Heart left ventricle (tissue), 16 donors: Measurements from ENCODE around the gene GATA5. TPM values are rescaled to one million over a fixed set of nuclear protein-coding genes. Genes with fewer than 3 reads are reported as not detected.

Experiments used
- ATAC-seq, 4 donors: fragments of 200-7000 bp; cut with Tn5 transposase; one replicate each; pipeline ENCODE4 v1.9.1; 2020 to 2022; ENCODE audit warnings: moderate library complexity in 4 of 4, mild to moderate bottlenecking in 3 of 4, moderate number of reproducible peaks in 1 of 4
- DNase-seq, 5 donors: peaks; one replicate each; pipeline ENCODE4 v3.0.0-alpha.2; 2020
- H3K27ac ChIP-seq, 12 donors: fragments of 200-600 bp; sonication (generic) in 4 of 12; one replicate each; pipeline versions ENCODE4 v1.5.0 to v1.8.0; 2016 to 2022; ENCODE audit warnings: mild to moderate bottlenecking in 2 of 12
- H3K27me3 ChIP-seq, 9 donors: fragments of 200-600 bp; sonication (generic) in 2 of 9; one replicate each; pipeline versions ENCODE4 v1.5.1 to v1.8.0; 2016 to 2022; ENCODE audit warnings: mild to moderate bottlenecking in 3 of 9
- H3K36me3 ChIP-seq, 9 donors: fragments of 200-600 bp; sonication (generic) in 2 of 9; one replicate each; pipeline versions ENCODE4 v1.5.0 to v1.8.0; 2018 to 2022; ENCODE audit warnings: mild to moderate bottlenecking in 2 of 9
- H3K4me1 ChIP-seq, 12 donors: fragments of 200-600 bp; sonication (generic) in 4 of 12; one replicate each; pipeline versions ENCODE4 v1.5.0 to v1.8.0; 2016 to 2022; ENCODE audit warnings: mild to moderate bottlenecking in 3 of 12
- H3K4me3 ChIP-seq, 12 donors: fragments of 200-600 bp; sonication (generic) in 4 of 12; one replicate each; pipeline versions ENCODE4 v1.5.0 to v1.8.0; 2017 to 2022; ENCODE audit warnings: mild to moderate bottlenecking in 9 of 12, moderate library complexity in 4 of 12
- H3K9me3 ChIP-seq, 12 donors: fragments of 200-600 bp; sonication (generic) in 4 of 12; one replicate each; pipeline versions ENCODE4 v1.5.0 to v1.8.0; 2016 to 2022; ENCODE audit warnings: mild to moderate bottlenecking in 1 of 12
- CTCF ChIP-seq, 12 donors: fragments of 200-600 bp; sonication (generic) in 4 of 12; IDR thresholded peaks; one replicate each; pipeline versions ENCODE4 v1.5.0 to v1.8.0; 2018 to 2022; ENCODE audit warnings: antibody characterized with exemption in 12 of 12, mild to moderate bottlenecking in 5 of 12
- POLR2A ChIP-seq, 2 donors: fragments of 450-650 bp; IDR thresholded peaks; one replicate each; pipeline ENCODE4 v1.6.1; 2017; ENCODE audit warnings: antibody characterized with exemption in 2 of 2, mild to moderate bottlenecking in 2 of 2, moderate library complexity in 2 of 2
- WGBS, 4 donors: extraction: QIAGEN DNeasy Blood & Tissue Kit in 2 of 4; methylation state at CpG; one replicate each; pipeline versions ENCODE4 v1.1.5 to v1.1.7; 2013 to 2018; 5-methylcytosine and 5-hydroxymethylcytosine counted together
- intact Hi-C, 10 donors: fragments of 100-400 bp; cut with DNase I; formaldehyde crosslinking; loops; one replicate each; pipeline versions ENCODE4 v1.11.1 to v1.14.2; 2022
- polyA plus RNA-seq, 2 donors: library from polyadenylated mRNA; stranded (reverse); fragments of 200-250 nt; gene quantifications; one replicate each; pipeline ENCODE4 v1.2.3, GENCODE V29; 2013
- total RNA-seq, 9 donors: library from RNA; depleted of rRNA in 2 of 9; stranded (reverse); fragments of >200 nt in 2 of 9; fragmentation: NEBNext Ultra II Directional in 3 of 9; extraction: Animal tissue kit (Norgen Biotek cat#: 25700) in 3 of 9; gene quantifications; one replicate each; pipeline versions ENCODE4 v1.1.0 to v1.2.4, GENCODE V29; 2016 to 2023
- donor health status: ischemic (EF 13 %, LVEDD 7.1; RV severe dilation, severe dysfunction).
- donor health status: healthy with polysubstance abuse.
- donor health status: DM: no; HTN: yes; CAD: no.
- donor health status: DM: no; HTN: no; CAD: no.
- donor health status: ischemic (EF 25% LVEDD 6.9; RV normal size, moderate dysfunction).
- donor health status: ischemic (EF 25% LVEDD 5.7; RV mildly dilated, moderate dysfunction).
- donor health status: healthy.
- donor health status: DM: yes; HTN: yes; CAD: no.
- donor health status: ischemic (EF 35%, LVEDD 5.7; RV mildly dilated, moderate dysfunction).
- donor health status: nonischemic (EF 11% LVEDD 7.7; RV severe dilation, severe dysfunction).
- donor health status: DM: yes; HTN: yes; CAD: no.
- donor health status: PGD.
- donor health status: ischemic (EF 29% LVEDD 5.4; RV normal size, mild dysfunction).
- donor health status: nonischemic (EF 23%, LVEDD 6.1; RV moderate dilation, normal function).

Gene GATA5
- total and polyA plus RNA-seq, 11 donors, result 0.21 to 7.4 (median 0.98) TPM

- Histone ChIP-seq H3K4me1 (peaks cover 0 to 21% (median 9%) of the 10 kb centered on the region in 12 donors), H3K36me3 (no peaks in the 10 kb centered on the region), H3K27me3 (peaks cover 0 to 34% (median 0%) of the 10 kb centered on the region in 9 donors), H3K27ac (no peak overlapping the region), H3K4me3 (no peak overlapping the region), H3K9me3 (no peaks in the 10 kb centered on the region)
- ATAC-seq (no peak), DNase-seq (no peak)
- intact Hi-C loops, result loop anchor here in 2 of 10 donors (10.0 kb wide), 1 partner anchor 60 kb away; no protein-coding TSS in a partner anchor
- TF ChIP-seq POLR2A (IDR thresholded peaks at IDR 0.05), result no peak
- 90 to 93% (median 93%) methylated on average over 5 to 16 of the region's 16 CpGs; no CpG with 5 or more reads in 1 of the 4 donors for WGBS, 4 donors
Observed at GRCh38 chr20:62515280-62515679, 39.5 kb upstream of the GATA5 start.

GRCh38 chr20:62513991-62514390 lies 38.2 kb upstream of the GATA5 start:
- 87 to 91% (median 88%) methylated on average over 12 to 14 of the region's 14 CpGs for WGBS, 4 donors
- DNase-seq (no peak), ATAC-seq (no peak)
- no peaks in the 10 kb centered on the region for H3K36me3 ChIP-seq
- peaks cover 0 to 34% (median 0%) of the 10 kb centered on the region in 9 donors for H3K27me3 ChIP-seq
- no peak for TF ChIP-seq CTCF (IDR thresholded peaks at IDR 0.05)
- no peak for TF ChIP-seq POLR2A (IDR thresholded peaks at IDR 0.05)
- H3K4me3 ChIP-seq, result no peak overlapping the region
- no peak overlapping the region for H3K27ac ChIP-seq
- H3K4me1 ChIP-seq, result peaks cover 0 to 21% (median 9%) of the 10 kb centered on the region in 12 donors
- H3K9me3 ChIP-seq, result no peaks in the 10 kb centered on the region
- intact Hi-C loops, result loop anchor here in 2 of 10 donors (10.0 kb wide), 1 partner anchor 61 kb away; no protein-coding TSS in a partner anchor

GRCh38 chr20:62511915-62512610 lies 36.3 kb upstream of the GATA5 start:
- intact Hi-C loops, result loop anchor here in 2 of 10 donors (10.0 kb wide), 1 partner anchor 63 kb away; no protein-coding TSS in a partner anchor
- TF ChIP-seq CTCF (IDR thresholded peaks at IDR 0.05) (peak in 1 of 12 donors; percentile 16), POLR2A (IDR thresholded peaks at IDR 0.05) (no peak)
- no peaks in the 10 kb centered on the region for H3K9me3 ChIP-seq
- no peaks in the 10 kb centered on the region for H3K36me3 ChIP-seq
- WGBS, 4 donors, result 38 to 59% (median 40%) methylated on average over 16 to 24 of the region's 24 CpGs
- H3K4me1 ChIP-seq, result peaks cover 0 to 21% (median 9%) of the 10 kb centered on the region in 12 donors
- peak overlapping the region in 11 of 12 donors; percentile 12 to 76 (median 57) for H3K27ac ChIP-seq
- H3K4me3 ChIP-seq, result no peak overlapping the region
- DNase-seq (peak in 1 of 5 donors; percentile 62), ATAC-seq (peak; percentile 59 to 82 (median 72))
- peaks cover 0 to 33% (median 0%) of the 10 kb centered on the region in 9 donors for H3K27me3 ChIP-seq

GRCh38 chr20:62511300-62511914 lies 35.6 kb upstream of the GATA5 start:
- intact Hi-C loops, result loop anchor here in 2 of 10 donors (10.0 kb wide), 1 partner anchor 63 kb away; no protein-coding TSS in a partner anchor
- TF ChIP-seq CTCF (IDR thresholded peaks at IDR 0.05), result no peak
- no peak for TF ChIP-seq POLR2A (IDR thresholded peaks at IDR 0.05)
- H3K9me3 ChIP-seq, result no peaks in the 10 kb centered on the region
- H3K4me1 ChIP-seq, result peaks cover 0 to 21% (median 9%) of the 10 kb centered on the region in 12 donors
- H3K4me3 ChIP-seq, result no peak overlapping the region
- 58 to 70% (median 62%) methylated on average over 8 of the region's 8 CpGs for WGBS, 4 donors
- ATAC-seq, result peak in 3 of 4 donors; percentile 1 to 37 (median 4)
- peak overlapping the region in 10 of 12 donors; percentile 12 to 76 (median 59) for H3K27ac ChIP-seq
- peaks cover 0 to 28% (median 0%) of the 10 kb centered on the region in 9 donors for H3K27me3 ChIP-seq
- no peaks in the 10 kb centered on the region for H3K36me3 ChIP-seq
- no peak for DNase-seq
